Activated CD8-positive, alpha-beta memory T cell treated with anti-CD3 and anti-CD28 coated beads, Interleukin-2, amount 50 U/mL, for 1 hour (primary cell): ENCODE data around the gene TBX10.
"Not testable (repeated sequence)": the region's sequence is repeated elsewhere in the genome, so short reads cannot be mapped to it uniquely, and the experiment has no call there.

Experiments used
- DNase-seq: peaks from one replicate; pipeline ENCODE4 v3.0.0-alpha.2; 2020; ENCODE audit errors: extremely low read depth

Gene TBX10

GRCh38 chr11:67646535-67647336 lies 7.2 kb upstream of the TBX10 start:
- DNase-seq: no peak

DNA sequence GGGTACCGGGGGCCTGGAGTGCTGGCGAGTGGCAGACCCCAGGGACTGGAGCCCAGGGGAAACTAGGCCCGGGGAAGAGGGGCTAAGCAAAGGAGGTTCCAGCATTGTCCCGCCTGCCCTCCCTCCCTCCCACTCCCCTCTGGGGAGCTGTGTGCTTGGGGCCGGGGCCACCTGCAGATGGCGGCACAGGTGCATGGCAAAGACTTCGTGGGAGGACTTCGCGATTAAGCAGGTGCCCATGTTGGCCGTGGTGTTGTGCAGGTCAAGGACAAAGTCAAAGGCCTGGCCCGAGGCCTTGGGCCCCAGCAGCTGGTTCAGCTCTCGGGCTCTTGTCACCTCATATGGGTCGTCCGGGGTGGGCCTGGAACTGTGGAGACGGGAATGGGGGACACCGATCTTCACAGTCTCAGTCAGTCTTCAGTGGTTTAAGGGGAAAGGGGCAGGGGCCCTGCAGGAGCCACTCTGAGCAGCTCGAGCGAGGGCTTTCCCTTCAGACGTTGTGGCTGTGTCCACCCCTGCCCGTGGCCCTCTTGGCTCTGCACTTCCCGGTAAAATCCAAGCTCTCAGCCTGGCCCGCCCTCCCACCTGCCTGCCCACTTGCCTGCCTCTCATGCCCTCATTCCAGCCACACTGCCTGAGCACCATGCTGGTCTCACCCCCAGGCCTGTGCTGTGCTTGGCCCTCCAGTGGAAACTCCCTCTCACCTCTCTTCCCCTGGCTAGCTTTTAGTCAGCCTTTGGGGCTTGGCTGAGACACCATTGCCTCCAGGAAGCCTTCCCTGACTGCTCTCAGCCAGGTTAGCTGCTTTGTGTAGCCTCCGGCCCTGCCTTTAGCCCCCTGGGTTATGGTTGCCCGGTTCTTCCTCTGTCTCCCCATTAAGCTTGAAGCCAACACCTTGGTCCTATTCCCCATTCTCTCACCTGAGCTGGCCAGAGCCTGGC lies 6.2 kb upstream of the TBX10 start:
- no peak for DNase-seq

DNA sequence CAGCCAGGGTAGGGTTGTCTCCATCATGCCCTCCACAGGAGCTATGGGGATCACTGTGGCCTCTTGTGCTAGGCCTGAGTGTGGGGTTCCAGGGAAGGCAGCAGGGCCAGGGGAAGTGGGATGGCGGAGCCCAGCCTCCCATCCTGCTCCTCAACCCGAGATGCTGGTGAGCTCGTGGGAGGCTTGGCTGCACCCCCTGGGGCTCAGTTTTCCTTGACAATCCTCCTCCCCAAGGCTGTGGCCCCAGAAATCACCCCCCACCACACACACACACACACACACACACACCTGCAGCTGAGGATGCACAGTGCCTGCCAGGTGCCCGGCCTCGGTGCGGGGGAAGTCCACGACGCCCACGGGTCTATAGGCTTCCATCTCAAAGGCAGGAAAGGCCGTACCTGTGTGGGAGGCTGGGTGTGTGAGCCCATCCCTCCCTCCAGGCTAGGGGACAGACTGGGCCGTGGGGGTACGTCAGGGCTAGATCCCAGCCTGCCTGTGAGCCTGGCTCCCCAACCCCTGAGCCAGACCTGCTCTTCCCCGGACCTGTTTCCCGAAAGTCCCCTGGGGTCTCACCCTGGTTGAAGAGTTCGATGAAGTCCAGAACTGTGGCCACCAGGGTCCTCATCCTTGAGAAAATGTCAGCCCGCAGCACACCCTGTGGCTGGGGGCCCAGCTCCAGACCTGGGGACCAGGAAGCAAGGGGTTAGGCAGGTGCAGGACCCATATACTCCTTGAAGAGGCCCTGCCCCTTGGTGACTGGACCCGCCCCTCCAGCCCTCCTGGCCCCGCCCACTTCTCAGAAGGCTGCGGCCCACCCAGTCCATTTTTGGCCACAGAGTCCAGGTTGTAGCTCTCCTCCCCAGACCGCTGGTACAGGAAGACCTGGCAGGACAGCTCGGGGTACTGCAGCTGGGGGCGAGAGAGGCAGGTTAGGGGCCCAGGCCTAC lies 5.2 kb upstream of the TBX10 start:
- DNase-seq: no peak

- no peak for DNase-seq
Measured at GRCh38 chr11:67644042-67644441, 4.5 kb upstream of the TBX10 start.

GRCh38 chr11:67642173-67643120 lies 2.9 kb upstream of the TBX10 start:
- no peak for DNase-seq

DNA sequence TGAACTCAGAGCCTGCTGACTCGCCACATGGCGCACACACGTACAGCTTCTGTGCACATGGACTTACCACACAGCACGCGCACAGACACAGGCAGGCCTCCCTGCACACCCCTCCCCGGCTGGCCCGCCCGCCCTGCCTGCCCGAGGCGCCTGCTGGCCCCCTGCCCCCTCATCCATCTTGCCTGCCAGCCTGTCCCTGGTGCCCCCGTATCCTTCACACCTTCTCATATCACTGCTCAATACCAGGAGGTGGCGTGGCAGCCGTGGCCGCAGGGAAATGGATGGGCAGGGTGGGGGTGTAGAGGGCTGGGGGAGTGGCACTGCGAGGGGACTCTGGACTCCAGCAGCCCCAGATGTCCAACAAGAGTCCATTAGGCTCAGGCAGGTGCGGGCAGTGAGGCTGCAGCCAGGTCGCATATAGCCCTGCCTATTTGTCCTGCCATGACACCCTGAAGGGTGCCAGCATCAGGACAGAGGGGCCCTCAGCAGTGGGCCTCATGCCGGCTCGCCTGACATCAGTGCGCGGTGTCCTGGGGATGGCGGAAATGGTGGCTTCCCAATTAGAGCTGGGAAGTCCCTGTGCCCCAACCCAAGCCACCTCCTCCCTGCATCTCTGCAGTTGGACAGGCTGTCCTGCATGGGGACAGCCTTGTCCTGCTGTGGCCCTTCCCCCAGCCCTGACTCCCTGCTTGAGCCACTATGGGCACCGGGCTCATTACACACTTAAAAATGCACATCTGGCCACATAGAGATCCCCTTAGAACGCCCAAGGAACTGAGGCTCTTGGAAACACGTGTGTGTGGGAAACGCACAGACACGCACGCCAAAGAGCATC lies 2.0 kb upstream of the TBX10 start:
- no peak for DNase-seq

DNA sequence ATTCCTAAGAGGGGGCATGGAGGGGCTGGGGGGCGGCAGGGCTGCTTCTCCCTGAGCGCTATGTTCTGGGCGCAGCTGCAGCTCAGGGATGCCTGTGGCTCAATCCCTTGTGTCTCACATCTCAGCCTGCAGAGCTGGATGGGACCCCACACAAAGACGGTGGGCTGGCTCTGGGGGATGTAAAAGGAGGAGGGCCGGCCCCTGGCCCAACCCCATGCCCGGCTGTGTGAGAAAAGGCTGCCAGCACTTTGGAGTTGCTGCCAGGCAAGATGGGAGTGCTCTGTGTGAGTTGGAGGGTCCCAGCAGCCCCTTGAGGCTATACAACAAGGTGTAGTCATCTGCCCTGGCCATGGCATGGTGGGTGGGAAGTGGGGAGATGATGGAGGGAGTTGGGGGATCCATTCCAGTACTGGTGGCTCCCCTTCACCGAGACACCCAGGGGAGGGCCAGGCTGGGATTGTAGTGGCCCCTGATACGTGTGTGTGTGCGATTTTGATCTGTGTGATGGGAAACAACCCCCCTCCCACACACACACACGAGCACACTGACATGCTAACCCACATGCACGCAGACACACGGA lies 1.3 kb upstream of the TBX10 start:
- no peak for DNase-seq

- no peak for DNase-seq
Measured at GRCh38 chr11:67640021-67640757, 626 bp upstream of the TBX10 start.

DNA sequence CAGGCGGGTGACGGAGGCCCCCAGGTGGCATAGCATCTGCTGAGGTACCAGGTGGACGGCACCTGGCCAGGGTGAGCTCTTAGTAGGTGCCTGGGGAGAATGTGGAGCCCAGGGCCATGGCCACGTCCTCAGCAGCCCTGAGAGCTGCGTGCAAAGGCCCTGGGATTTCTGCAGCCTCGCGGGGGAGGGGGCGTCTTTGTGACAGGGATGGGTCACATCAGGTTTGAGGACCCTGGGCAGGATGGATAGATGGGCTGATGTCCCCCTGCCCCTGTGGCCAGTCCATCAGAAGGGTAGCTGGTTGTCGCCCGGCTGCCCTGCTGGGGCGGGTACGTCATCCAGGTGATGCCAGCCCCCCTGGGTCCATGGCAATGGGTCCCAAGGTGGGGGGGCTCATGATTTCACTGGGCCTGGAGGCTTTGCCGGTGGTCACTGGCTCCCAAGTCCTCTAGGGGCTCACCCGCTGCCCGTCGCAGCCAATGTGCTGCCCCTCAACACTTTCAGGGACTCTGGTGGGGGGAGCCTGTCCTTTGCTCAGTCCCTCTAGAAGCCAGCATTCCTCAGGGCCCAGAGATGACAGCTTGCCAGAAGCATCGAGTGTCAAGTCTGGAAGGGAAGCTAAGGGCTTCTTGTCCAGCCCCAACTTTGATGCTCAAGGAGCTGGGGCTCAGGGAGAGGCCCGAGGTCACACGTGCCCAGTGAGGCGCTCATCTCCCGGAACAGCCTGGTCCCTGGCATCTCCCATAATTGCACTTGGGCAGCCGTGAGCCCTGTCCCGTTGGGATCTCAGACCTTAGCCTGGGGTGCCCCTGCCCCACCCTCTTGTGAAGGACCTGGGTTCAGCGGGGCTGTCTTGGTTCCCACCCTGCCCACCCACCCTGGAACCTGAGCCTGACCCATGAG lies 777 bp downstream of the TBX10 start:
- no peak for DNase-seq

DNA sequence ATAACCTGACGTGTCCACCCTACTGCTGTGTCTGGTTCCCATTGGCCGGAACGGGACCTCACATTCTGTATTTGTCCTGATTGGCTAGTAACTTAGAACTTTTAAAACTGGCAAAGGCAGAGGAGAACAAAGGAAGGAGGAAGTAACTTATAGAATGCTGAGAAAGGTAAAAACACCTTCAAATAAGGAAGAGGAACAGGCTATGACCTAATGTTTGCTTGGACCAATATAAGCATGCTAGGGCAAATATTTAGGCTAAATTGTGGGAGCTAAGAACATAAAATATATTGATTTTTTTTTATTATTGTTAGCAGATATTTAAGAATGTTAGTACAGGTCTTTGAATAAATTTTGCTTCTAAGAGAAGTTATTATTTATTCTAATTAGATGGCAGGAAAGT lies 2.1 kb downstream of the TBX10 start:
- DNase-seq: not testable (repeated sequence)

DNA sequence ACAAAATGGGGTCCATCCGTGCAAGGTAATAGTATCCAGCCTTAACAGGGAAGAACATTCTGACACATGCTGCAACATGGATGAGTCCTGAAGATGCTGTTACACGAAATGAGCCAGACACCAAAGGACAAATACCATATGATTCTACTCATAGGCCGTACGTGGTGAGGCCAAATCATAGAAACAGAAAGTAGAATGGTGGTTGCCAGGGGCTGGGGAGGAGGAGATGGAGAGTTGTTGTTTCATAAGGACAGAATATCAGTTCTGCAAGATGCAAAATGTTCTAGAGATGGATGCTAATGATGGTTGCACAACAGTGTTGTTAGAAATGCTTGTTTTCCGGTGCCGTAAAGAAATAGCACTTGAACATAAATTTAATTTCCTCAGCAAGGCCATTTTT lies 2.6 kb downstream of the TBX10 start:
- no peak for DNase-seq

DNA sequence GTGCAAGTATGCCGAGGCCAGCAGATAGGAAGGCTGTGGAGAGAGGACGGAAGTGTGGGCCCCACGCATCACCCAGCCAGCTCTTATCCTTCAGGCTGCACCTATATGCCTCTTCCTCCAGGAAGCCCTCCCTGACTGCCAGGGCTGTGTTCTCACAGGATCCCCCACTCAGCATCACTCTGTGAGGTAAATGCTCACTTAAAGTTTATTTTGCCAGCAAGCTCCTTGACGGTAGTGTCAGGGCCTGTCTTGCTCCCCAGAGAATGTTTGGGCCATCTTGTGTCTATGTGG lies 4.4 kb downstream of the TBX10 start:
- no peak for DNase-seq

DNA sequence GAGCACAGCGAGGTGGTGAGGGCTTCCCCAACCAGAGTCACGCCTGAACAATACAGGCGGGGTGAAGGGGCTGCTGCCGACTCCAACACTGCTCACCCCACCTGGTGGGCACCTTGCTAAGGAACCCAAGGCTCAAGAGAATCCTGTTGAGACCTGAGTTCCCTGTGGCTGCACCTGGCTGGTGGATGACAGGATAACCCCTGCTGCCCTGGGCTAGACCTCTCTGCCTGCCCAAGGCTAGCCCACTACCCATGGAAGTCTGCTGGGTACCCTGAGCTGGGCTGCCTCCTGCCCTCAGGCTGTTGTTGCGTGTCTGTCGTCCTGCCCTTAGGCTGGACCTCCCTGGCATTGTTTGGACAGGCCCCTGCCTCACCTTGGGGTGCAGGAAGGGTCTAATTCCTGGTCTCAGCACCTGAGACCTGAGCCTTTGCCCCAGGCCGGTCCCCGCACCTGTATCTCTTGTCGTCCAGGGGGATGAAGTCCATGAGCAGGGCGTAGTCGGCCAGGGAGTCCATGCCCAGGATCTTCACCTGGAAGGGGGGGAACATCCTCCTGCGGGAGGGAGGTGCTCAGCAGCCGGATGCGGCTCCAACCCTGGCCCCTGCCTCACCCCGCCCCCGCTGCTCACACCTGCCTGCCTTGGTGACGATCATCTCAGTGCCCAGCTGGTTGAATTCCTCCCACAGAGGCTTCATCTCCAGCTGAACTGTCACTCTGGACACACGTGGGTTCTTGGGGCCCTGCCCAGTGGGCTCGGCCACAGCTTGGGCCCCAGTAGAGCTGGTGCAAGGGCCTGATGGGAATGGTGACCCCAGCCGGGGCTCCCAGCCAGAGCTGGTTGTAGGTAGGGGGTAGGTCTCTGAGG lies 5.0 kb downstream of the TBX10 start:
- DNase-seq: no peak

DNA sequence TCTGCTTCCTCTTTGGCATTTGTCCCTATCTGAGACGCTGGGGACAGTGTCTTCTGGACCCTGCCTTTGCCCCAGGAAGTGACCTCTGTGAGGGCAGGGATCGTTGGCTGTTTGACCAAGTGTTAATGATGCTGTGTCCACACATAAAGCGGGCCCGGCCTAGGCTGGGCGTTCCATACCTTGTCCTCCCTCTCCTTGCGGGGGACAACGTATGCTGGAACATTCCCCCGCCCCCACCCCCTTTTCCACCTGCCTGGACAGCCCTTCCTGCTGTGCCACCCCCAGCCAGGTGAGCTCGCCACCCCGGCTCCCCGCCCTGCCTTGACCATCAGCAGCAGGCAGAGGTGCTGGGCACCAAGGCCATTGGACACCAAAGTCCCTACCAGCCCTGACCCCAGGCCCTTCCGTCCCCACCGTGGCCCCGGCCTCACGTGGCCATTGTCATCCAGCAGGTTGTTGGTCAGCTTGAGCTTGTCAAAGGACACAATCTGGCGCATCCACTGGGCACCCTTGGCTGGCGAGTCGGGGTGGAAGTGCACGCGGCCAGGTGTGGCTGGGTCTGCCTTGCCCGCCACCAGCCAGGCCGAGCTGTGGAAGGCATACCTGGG lies 5.7 kb downstream of the TBX10 start:
- no peak for DNase-seq

DNA sequence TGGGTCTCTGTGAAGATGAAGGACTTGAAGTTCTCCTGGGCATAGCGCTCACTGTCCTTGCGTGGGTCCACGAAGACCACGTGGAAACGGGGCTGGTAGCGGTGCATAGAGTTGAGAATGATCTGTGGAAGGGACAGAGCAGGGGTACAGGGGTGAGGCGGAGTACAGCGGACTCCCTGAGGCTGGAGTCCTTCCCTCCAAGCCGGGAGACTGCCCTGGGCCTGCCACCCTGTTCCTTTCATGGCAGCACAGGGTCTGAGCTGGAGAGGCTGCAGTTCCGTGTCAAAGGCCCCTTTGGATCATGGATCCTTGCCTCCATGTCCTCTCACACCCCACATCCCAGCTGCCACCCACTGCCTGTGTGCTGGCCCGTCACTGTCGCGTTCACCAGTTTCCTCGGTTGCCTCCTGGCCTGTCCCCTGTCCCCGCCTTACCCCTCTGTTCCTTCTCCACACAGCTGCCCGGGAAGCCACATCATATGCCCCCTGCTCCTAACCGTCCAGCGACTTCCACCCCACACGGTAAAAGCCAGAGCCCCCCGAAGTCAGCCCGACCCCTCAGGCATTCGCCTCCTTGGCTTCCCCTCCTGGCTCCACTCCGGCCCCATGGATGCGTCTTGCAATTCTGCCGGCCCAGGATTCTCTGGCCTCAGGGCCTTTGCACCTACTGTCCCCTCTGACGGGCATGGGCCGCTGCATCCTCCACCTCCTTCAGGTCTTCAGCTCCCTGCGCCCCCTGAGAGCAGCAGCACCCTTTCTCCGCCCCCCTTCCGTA lies 6.4 kb downstream of the TBX10 start:
- DNase-seq: no peak
